Duodenal mucosa (tissue), 2 donors: Measurements from ENCODE around the gene PTGDS.

ENCODE experiments used
- H3K27ac ChIP-seq: one replicate; pipeline ENCODE4 v1.7.0; 2013; ENCODE audit warnings: low read depth, low read length
- H3K27me3 ChIP-seq, 2 donors: one replicate each; pipeline ENCODE4 v1.7.0; 2013; ENCODE audit warnings: low read length in 2 of 2, control low read depth in 1 of 2; ENCODE audit not compliant: insufficient read depth in 2 of 2, control insufficient read depth in 1 of 2
- H3K36me3 ChIP-seq, 2 donors: one replicate each; pipeline ENCODE4 v1.7.0; 2013; ENCODE audit warnings: low read length in 2 of 2, control low read depth in 1 of 2; ENCODE audit not compliant: insufficient read depth in 2 of 2, control insufficient read depth in 1 of 2
- H3K4me1 ChIP-seq, 2 donors: one replicate each; pipeline ENCODE4 v1.7.0; 2013; ENCODE audit warnings: low read length in 2 of 2, control low read depth in 1 of 2; ENCODE audit not compliant: insufficient read depth in 2 of 2, control insufficient read depth in 1 of 2
- H3K4me3 ChIP-seq, 2 donors: one replicate each; pipeline ENCODE4 v1.7.0; 2013; ENCODE audit warnings: low read length in 2 of 2, low read depth in 1 of 2
- H3K9ac ChIP-seq, 2 donors: one replicate each; pipeline ENCODE4 v1.7.0; 2013; ENCODE audit warnings: low read length in 2 of 2, low read depth in 1 of 2
- H3K9me3 ChIP-seq, 2 donors: one replicate each; pipeline ENCODE4 v1.7.0; 2013; ENCODE audit warnings: low read length in 2 of 2, control low read depth in 1 of 2; ENCODE audit not compliant: control insufficient read depth in 1 of 2

PTGDS gene

DNA sequence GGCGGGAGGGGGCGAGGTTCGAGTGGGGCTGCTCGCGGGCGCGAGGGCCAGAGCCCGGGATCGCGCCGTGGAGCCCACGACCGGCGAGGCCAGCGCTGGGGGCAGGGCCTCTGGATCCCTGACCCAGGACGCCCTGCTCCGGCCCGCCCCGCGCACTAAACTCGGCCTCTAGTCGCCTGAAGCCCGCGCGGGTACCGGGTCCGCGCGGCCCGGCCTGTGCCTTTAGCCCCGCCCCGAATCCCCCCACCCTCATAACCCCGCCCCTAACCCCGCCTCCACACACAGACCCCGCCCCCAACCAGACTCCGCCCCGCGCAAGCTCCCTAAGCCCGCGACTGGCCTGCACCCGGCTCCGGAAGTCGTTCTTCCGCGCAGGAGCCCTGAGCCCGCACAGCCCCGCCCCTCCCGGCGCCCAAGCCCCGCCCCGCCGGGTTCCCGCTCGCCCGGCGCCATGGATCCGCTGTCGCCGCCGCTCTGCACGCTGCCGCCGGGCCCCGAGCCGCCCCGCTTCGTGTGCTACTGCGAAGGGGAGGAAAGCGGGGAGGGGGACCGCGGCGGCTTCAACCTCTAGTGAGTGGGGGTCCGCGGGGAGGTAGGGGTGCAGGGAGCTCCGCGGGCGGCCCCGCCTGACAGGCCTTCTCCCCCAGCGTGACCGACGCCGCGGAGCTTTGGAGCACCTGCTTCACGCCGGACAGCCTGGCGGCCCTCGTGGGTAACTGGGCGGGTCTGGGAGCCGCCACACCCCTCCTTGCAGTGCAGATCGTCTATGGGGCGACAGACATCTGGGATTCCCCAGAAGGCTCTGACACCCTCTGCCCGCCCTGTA, 14.9 kb downstream of the PTGDS start, which contains the start of gene PAXX:
PAXX (plus strand) TSS at position 430 of the 826 bp plus-strand sequence; CDS start at position 452, 22 bp downstream.
- H3K4me3 ChIP-seq: peak within 1 kb of the TSS; percentile 83 to 87
- H3K36me3 ChIP-seq: peaks cover 0 to 3% of the 10 kb centered on the region in 2 donors
- peak within 1 kb of the TSS; percentile 73 for H3K9ac ChIP-seq
- H3K27me3 ChIP-seq: peaks cover 0 to 7% of the 10 kb centered on the region in 2 donors
- H3K4me1 ChIP-seq: peaks cover 32 to 42% of the 10 kb centered on the region in 2 donors
- H3K9me3 ChIP-seq: no peaks in the 10 kb centered on the region
- H3K27ac ChIP-seq: peak within 1 kb of the TSS; percentile 85

DNA sequence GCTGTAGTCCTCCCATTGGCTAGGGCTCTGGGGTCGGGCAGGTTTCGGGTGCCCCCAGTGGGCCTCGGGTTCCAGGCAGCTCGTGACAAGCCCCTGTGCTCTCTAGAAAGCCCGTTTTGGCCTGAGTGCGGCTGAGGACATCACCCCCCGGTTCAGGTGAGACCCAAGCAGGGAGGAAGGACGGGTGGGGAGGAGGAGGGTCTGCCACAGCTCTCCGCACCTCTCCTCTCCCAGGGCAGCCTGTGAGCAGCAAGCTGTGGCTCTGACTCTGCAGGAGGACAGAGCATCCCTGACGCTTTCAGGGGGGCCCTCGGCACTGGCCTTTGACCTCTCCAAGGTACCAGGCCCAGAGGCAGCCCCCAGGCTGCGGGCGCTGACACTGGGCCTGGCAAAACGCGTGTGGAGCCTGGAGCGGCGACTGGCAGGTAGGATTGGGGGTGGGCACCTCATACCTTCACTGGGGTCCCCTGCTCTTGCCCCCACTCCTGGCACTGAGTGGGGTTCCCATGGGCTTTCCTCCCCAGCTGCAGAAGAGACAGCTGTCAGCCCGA, 15.6 kb downstream of the PTGDS start:
- H3K27me3 ChIP-seq: peaks cover 0 to 12% of the 10 kb centered on the region in 2 donors
- peak overlapping the region; percentile 83 to 87 for H3K4me3 ChIP-seq
- H3K9ac ChIP-seq: peak overlapping the region; percentile 73
- peaks cover 37 to 48% of the 10 kb centered on the region in 2 donors for H3K4me1 ChIP-seq
- H3K36me3 ChIP-seq: peaks cover 0 to 3% of the 10 kb centered on the region in 2 donors
- peak overlapping the region; percentile 66 for H3K27ac ChIP-seq
- H3K9me3 ChIP-seq: no peaks in the 10 kb centered on the region

GRCh38 chr9:136994180-136994887, 17.0 kb downstream of the PTGDS start:
- Histone ChIP-seq H3K27ac (no peak overlapping the region), H3K4me1 (peaks cover 37 to 48% of the 10 kb centered on the region in 2 donors)

DNA sequence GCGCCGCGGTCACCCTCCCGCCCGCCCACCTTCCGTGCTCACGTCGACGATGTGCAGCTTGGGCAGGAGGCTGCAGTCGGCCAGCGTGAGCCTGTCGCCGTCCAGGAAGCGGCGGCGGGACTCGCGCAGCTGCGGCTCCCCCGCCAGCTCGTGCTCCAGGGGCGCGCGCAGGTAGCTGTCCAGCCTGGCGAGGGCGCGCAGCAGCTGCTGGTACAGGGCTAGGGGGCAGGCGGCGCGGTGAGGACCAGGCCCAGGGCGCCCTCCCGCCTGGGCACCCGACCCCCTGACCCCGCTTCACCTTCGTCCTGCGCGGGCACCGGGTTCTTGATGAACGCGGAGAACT, 17.6 kb downstream of the PTGDS start:
- H3K9me3 ChIP-seq: no peaks in the 10 kb centered on the region
- H3K27me3 ChIP-seq: peaks cover 0 to 12% of the 10 kb centered on the region in 2 donors
- H3K4me3 ChIP-seq: no peak overlapping the region
- no peak overlapping the region for H3K27ac ChIP-seq
- H3K36me3 ChIP-seq: peaks cover 0 to 3% of the 10 kb centered on the region in 2 donors
- H3K4me1 ChIP-seq: peaks cover 37 to 48% of the 10 kb centered on the region in 2 donors
- H3K9ac ChIP-seq: no peak overlapping the region

More at GRCh38 chr9:136994180-136994887, 17.0 kb downstream of the PTGDS start:
- Histone ChIP-seq H3K36me3 (peaks cover 0 to 3% of the 10 kb centered on the region in 2 donors), H3K9me3 (no peaks in the 10 kb centered on the region), H3K9ac (no peak overlapping the region), H3K27me3 (peaks cover 0 to 12% of the 10 kb centered on the region in 2 donors), H3K4me3 (no peak overlapping the region)

- H3K27ac ChIP-seq: no peak overlapping the region
- H3K4me3 ChIP-seq: no peak overlapping the region
- peaks cover 37 to 48% of the 10 kb centered on the region in 2 donors for H3K4me1 ChIP-seq
- H3K27me3 ChIP-seq: peaks cover 0 to 12% of the 10 kb centered on the region in 2 donors
- no peak overlapping the region for H3K9ac ChIP-seq
- H3K9me3 ChIP-seq: no peaks in the 10 kb centered on the region
- H3K36me3 ChIP-seq: peaks cover 0 to 3% of the 10 kb centered on the region in 2 donors
Measured at GRCh38 chr9:136995362-136995761, 18.1 kb downstream of the PTGDS start.

DNA sequence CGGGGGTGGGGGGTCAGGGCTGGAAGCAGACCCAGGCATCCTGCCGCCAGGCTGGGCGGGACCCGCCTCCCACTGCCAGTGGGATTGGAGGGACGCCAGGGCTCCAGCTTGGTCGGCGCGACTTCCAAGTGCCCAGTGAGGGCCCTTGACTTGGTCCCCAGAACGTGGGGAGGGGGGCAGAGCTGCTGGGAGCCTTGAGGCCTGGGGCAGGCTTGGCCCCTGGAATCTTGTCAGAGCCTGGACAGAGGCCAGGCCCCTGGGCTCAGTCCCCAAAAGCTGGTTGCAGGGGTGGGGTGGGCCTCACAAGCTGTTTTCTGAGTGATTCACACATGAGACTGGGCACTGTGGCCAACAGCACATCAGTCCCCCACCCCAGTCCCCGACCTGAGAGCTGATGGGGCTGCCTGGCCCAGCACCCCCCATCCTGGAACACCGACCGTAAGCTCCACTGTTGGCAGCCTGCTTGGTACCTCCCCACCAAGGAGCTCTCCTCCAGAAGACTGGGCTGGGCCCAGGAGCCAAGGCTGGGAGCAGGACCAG, 18.5 kb downstream of the PTGDS start:
- H3K9me3 ChIP-seq: no peaks in the 10 kb centered on the region
- peak overlapping the region in 1 of 2 donors; percentile 53 for H3K4me3 ChIP-seq
- H3K27me3 ChIP-seq: peaks cover 0 to 12% of the 10 kb centered on the region in 2 donors
- H3K36me3 ChIP-seq: peaks cover 0 to 3% of the 10 kb centered on the region in 2 donors
- no peak overlapping the region for H3K27ac ChIP-seq
- H3K4me1 ChIP-seq: peaks cover 37 to 48% of the 10 kb centered on the region in 2 donors
- peak overlapping the region in 1 of 2 donors; percentile 32 for H3K9ac ChIP-seq

GRCh38 chr9:136996361-136997292, 19.3 kb downstream of the PTGDS start, which contains the start of gene CLIC3:
CLIC3 (minus strand) TSS chr9:136996568; CDS start chr9:136996543, 25 bp downstream.
- peak within 1 kb of the TSS; percentile 32 to 43 for H3K9ac ChIP-seq
- peaks cover 0 to 3% of the 10 kb centered on the region in 2 donors for H3K36me3 ChIP-seq
- H3K27ac ChIP-seq: no peak within 1 kb of the TSS
- no peaks in the 10 kb centered on the region for H3K9me3 ChIP-seq
- H3K27me3 ChIP-seq: peaks cover 0 to 12% of the 10 kb centered on the region in 2 donors
- peak within 1 kb of the TSS; percentile 52 to 53 for H3K4me3 ChIP-seq
- peaks cover 37 to 48% of the 10 kb centered on the region in 2 donors for H3K4me1 ChIP-seq

GRCh38 chr9:136997371-136997770, 20.1 kb downstream of the PTGDS start:
- no peak overlapping the region for H3K27ac ChIP-seq
- H3K4me3 ChIP-seq: peak overlapping the region; percentile 10 to 52
- H3K27me3 ChIP-seq: peaks cover 0 to 12% of the 10 kb centered on the region in 2 donors
- H3K4me1 ChIP-seq: peaks cover 37 to 48% of the 10 kb centered on the region in 2 donors
- H3K36me3 ChIP-seq: peaks cover 0 to 3% of the 10 kb centered on the region in 2 donors
- H3K9me3 ChIP-seq: no peaks in the 10 kb centered on the region
- H3K9ac ChIP-seq: peak overlapping the region in 1 of 2 donors; percentile 12

GRCh38 chr9:136997830-136998234, 20.5 kb downstream of the PTGDS start:
- H3K4me1 ChIP-seq: peaks cover 36 to 44% of the 10 kb centered on the region in 2 donors
- H3K9ac ChIP-seq: no peak overlapping the region
- H3K36me3 ChIP-seq: peaks cover 0 to 3% of the 10 kb centered on the region in 2 donors
- H3K9me3 ChIP-seq: no peaks in the 10 kb centered on the region
- peaks cover 0 to 12% of the 10 kb centered on the region in 2 donors for H3K27me3 ChIP-seq
- H3K27ac ChIP-seq: no peak overlapping the region
- peak overlapping the region; percentile 10 to 52 for H3K4me3 ChIP-seq
